GM21423 (cell line): Measurements from ENCODE around the gene ROBO1.
"Not testable (repeated sequence)": the region's sequence is repeated elsewhere in the genome, so short reads cannot be mapped to it uniquely, and the experiment has no call there.

Experiments
- ATAC-seq: cut with Tn5 transposase; IDR thresholded peaks from one replicate; pipeline ENCODE4 v1.9.1; 2021; ENCODE audit warnings: mild to moderate bottlenecking, moderate library complexity; ENCODE audit not compliant: unreplicated experiment

Gene ROBO1

DNA sequence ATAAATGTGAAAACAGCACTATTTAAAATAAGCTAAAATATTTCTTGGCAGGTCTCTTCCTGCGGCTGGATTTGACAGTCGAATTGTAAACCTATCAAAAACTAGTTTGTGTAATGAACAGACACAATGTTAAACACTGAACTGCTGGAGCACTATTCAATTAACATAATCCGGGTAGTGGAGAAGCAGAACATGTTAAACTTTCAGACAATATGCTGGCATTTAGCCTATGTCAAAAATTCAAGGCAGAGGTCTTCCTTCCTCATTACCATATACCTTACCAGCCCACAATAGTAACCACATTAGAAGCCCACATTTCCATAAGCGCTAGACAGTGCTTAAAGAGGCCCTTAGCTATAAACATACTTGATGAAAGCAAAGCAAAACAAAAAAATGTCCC, 1042.9 kb downstream of the ROBO1 start:
- no peak for ATAC-seq

DNA sequence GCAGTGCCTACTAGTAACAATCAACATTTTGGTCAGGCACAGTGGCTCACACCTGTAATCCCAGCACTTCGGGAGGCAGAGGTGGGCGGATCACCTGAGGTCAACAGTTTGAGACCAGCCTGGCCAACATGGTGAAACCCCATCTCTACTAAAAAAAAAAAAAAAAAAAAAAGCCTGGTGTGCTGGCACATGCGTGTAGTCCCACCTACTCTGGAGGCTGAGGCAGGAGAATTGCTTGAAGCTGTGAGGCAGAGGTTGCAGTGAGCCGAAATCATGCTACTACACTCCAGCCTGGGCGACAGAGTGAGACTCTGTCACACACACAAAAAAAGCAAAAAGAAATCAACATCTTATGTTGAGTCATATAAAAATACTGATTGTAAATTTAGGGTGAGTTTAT, 1043.4 kb downstream of the ROBO1 start:
- ATAC-seq = not testable (repeated sequence)

DNA sequence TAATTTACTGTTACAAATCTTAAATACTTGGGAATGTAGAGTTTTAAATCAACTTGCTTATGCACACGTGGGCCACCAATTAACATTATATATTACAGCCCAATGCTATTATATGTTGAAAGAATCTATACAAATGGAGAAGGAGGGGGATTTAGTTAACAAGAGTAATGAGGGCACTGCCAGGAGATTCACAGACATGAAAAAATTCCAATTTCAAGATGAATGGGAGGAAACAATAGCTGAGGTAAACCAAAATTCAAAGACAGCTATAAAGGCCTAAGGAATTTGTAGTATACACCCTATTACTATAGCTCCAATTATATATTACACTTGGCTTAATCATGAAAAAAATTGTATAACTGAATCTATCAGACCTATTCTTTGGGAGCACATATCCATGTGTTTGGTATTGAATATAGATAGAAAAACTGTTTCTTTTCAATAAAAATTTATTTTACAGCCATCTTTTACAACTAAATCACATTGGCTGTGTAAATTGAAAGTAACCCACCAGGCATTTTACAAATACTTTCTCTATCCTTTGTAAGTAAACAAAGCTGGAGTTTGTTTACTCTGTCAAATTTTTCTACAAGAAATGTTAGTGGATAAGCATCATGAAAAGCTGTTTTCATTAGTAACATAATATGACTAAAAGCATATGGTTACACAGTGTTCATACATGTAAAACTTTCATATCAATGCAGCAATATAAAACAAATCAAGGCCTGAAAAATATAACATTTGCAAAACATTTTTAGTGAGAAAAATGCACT, 1045.8 kb downstream of the ROBO1 start:
- no peak for ATAC-seq

GRCh38 chr3:78718707-78719106, 1049.1 kb downstream of the ROBO1 start:
- no peak for ATAC-seq

GRCh38 chr3:78717041-78717440, 1050.8 kb downstream of the ROBO1 start:
- no peak for ATAC-seq

- ATAC-seq = no peak
These were observed 1054.9 kb downstream of the ROBO1 start for GRCh38 chr3:78712941-78713340.

DNA sequence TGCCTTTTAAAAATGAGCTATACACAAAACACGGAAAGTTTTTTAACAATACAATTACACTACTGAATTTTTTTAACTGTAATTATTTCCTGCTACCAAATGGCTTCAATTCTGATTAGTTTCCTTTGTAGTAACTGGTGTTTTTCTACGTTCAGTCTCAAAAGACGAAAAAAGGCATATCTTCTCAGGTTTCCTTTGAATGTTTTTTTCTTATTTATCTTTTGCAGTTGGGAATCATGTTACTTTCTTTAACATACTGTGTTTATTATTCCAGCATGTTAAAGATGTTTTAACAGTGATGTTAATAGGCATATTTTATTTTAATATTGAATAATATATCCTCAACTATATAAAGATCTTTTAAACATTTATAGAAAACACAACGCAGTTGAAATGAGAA, 1055.5 kb downstream of the ROBO1 start:
- ATAC-seq = no peak

DNA sequence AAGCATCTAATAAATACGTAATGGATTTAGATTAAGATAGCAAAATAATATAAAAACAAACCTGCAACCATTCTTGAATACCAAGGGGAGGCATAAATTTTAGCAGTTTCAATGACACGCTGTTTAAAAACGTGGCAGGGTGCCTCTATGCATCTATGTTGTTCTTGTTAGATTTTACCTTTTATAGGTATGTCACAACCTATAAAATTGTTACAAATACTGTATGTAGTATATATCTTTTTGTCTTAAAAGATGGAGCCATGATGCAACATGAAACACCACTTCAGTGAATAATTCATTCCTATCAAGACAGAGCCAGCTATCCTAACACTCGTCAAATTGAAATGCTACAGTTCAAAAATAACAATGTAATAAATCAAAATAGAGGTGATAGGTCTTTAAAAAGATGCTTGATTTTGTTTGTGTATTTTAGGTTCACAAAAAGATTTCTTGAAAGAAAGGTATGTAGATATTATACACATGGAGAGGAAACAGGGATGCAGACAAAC, 1059.2 kb downstream of the ROBO1 start:
- ATAC-seq = no peak

DNA sequence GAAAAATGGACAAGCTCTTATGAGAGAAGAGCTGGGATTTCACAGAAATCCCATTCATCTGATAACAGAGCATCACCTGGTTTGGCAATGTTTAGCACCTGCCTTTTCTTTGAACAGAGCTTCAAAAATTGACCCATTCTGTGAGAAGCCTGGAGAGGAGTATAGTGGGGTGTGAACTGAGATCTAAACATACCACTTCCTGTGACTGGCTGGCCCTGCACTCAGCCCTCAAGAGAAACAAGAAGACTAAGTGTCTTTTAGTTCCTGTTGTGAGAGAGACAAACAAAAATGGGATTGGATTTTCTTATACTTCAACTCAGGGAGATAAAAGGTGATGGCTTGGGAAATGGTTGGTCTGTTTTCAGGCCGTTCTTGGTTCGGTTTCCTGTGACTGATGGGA, 1060.2 kb downstream of the ROBO1 start:
- no peak for ATAC-seq

DNA sequence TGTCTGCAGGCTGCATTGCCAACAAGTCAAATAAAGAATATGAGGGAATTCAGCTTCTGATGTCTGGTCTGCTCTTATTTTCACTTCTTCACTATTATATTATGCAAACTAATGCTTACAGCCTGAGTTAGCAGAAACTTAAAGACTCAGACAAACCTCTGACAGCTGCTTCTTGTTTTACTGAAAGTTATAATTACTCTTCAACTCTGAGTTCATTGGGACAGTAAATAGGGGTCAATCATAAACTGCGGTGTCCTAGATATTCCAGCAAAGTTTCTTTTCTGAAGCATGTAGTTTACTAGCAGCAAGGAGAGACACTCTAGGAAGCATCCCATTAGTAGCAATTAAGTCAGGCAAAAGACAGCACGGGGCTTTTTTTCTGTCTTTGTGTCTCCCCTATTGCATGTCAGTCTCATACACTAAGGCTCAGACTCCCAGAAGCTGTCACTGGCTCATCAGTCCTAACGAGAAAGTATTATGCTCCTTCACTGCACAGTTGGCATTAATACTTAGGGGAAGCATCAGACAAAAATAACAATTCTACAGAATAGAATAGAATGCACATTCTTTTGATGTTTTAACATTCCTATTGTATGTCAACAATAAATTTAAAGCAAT, 1060.8 kb downstream of the ROBO1 start:
- ATAC-seq = no peak

DNA sequence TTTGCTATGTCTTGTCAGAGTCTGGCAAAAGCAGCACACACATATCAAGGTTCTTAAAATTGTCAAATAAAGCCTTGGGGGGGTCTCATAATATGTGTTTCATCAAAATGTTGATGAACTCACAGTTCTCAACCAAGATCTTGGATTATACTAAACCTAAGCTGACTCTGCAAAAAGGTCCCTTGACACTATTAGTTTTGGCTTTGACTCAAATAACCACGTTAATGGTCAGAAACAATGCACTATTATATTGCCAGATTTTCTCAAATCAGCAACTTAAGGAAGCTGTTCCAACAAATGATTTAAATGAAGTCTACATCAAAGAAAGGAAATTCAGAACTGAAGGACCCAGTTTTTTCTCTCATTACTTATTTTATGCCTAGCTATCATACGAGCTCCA, 1063.9 kb downstream of the ROBO1 start:
- ATAC-seq = no peak

- no peak for ATAC-seq
These were observed 1066.3 kb downstream of the ROBO1 start for GRCh38 chr3:78701537-78701936.

DNA sequence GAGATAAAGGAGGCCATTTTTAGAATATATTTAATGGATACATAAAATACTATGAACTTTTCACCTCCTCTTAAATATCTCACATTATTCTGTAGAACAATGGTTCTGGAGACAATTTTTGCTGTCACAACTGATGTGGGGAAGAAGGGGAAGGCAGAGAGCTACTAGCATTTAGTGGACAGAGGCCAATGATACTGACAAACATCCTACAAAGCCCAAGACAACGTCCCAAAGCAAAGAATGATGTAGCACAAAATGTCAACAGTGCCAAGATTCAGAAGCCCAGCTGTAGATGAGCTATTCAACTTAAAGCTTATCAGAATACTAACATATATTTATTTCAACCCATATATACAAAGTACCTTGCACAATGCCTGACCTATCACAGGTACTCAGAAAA, 1069.4 kb downstream of the ROBO1 start:
- ATAC-seq = no peak

GRCh38 chr3:78697426-78697825, 1070.4 kb downstream of the ROBO1 start:
- no peak for ATAC-seq

DNA sequence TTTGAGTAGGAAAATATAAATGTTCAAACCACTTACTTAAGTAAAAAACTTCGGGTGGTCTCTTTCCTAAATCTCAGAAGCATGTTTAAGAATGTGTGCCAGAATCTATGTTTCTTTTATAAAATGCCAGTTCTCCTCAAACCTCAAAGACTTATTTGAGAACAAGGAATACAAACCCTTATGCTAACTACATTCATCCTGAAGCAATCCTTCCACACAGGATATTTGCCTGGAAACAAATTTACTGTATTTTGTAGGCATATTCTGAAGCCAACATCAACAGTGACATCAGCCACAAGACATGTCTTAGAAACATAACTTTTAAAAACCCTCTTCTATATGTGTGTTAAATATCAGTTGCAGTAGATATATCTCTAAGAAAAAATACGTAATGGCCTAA, 1077.0 kb downstream of the ROBO1 start:
- no peak for ATAC-seq

DNA sequence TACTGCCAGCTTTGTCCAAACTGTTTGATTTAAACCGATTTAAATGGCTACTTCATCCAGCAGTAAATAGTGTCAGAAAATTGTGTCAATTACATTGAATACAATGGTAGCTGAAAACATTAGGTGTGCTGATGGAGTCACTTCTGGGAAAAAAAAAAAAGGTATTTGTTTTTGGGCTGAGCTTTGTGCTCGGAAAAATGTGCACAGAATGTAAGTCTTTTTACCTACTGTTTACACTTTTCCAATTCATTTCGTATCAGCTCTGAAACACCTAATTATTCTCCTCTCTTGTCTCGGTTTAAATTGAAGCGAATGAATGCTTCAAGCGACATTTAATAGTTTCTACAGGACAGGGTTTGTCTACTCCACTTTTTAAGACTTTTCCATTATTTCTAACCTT, 1078.4 kb downstream of the ROBO1 start:
- no peak for ATAC-seq

DNA sequence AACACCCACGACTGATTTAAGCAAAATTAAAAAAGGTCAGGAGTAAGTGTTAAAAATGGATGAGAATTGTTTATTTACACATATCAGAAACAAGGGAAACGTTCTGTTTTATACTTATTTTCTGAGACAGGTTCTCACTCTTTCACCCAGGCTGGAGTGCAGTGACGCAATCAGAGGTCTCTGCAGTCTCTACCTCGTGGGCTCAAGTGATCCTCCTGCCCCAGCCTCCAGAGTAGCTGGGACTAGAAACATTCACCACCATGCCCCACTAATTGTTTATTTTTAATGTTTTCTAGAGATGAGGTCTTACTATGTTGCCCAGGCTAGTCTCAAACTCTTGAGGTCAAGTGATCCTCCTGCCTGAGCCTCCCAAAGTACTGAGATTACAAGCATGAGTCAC, 1080.3 kb downstream of the ROBO1 start:
- no peak for ATAC-seq

GRCh38 chr3:78683284-78683683, 1084.5 kb downstream of the ROBO1 start:
- ATAC-seq = no peak

DNA sequence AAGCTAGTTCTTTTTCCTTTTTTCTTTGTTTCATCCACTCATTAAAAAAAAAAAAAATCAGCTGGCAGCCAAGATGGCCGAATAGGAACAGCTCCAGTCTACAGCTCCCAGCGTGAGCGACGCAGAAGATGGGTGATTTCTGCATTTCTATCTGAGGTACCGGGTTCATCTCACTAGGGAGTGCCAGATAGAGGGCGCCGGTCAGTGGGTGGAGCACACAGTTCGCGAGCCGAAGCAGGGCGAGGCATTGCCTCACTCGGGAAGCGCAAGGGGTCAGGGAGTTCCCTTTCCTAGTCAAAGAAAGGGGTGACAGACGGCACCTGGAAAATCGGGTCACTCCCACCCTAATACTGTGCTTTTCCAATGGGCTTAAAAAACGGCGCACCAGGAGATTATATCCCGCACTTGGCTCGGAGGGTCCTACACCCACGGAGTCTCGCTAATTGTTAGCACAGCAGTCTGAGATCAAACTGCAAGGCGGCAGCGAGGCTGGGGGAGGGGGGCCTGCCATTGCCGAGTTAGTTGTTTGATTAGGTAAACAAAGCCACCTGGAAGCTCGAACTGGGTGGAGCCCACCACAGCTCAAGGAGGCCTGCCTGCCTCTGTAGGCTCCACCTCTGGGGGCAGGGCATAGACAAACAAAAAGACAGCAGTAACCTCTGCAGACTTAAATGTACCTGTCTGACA, 1092.5 kb downstream of the ROBO1 start:
- not testable (repeated sequence) for ATAC-seq

- no peak for ATAC-seq
These were observed 1097.1 kb downstream of the ROBO1 start for GRCh38 chr3:78670746-78671145.

GRCh38 chr3:78670094-78670493, 1097.7 kb downstream of the ROBO1 start:
- ATAC-seq = no peak

DNA sequence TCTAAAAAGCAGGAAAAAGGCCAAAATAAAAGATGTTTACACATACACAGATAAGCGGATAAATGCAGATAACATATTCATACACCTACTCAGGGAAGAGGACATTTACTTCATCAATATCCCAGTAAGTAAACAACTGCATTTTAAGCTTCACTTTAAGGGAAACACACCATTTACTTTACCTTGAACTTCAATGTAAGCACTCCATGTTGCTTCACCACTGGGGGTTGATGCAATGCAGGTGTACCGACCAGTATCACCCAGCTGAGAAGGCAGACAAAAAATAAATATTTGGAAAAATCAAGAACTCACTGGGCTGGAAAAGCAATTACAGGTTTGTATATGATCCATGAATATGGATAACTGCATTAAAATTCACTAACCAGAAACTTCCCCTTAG, 1099.5 kb downstream of the ROBO1 start:
- no peak for ATAC-seq
